ENCODE data around the gene NAA40.
"Not testable (repeated sequence)": the region's sequence is repeated elsewhere in the genome, so short reads cannot be mapped to it uniquely, and the experiment has no call there.

NAA40 gene

DNA sequence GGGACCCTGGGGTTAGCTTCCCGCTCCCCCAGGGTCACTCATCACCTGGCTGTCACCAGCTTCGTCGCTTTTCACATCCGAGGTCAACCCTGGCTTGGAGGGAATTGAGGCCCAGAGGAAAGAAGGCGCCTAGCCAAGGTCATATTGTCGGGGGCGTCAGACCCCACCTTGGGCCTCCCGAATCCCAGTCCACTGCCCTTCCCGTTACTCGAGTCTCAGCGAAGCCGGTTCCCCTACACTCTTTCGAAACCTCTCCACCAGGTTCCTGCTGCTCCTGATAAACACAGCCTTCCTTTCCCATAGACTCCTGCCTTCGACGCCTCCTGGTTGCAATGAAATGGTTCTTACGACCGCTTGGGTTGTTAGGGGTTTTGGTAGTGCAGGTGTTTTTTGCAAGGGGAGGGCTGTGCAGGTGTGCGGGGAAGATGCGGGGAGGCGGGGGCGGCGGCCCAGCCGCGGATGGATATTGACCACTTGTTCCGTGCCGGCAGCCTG lies 642 bp downstream of the NAA40 start:
- no peak for DNase-seq (ENCODE audit: low read depth)

DNA sequence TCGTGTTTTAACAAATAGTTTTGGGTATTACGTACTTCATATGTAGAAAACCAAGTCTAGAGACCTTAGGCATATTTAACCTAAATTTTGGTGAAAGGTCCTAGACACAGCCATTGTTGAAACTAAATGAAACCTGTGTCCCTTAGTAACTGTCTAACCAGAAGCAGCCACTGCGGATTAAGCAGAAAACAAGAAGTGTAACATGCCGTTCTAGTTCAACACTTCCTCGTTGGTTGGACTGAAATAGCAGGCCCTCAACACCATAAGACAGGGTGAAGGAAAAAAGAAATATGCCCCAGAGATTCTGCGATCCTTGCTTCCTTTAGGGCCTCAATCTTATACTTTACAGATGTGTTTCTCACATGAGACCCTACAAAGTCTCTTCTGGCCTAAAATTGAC lies 2.0 kb downstream of the NAA40 start:
- DNase-seq (ENCODE audit: low read depth) = no peak

DNA sequence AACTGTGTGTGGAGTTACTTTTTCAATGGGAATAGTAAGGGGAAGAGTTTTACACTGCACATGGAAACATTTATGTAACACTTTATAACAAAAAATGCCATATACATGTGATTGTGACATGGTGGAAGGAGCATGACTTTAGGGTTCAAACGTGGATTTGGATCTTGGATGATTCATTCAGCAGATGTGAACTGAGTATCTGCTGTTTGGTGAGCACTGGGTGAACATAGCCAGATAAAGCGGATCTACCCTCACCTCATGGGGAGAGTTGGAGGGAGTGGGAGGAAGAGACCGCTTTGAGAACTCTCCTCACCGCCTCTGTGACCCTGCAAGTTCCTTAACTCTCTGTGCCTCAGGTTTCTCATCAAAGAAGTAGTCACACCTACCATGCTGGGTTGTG lies 3.1 kb downstream of the NAA40 start:
- no peak for DNase-seq (ENCODE audit: low read depth)

- DNase-seq (ENCODE audit: low read depth) = no peak
Observed at GRCh38 chr11:63942803-63943202, 4.0 kb downstream of the NAA40 start.

DNA sequence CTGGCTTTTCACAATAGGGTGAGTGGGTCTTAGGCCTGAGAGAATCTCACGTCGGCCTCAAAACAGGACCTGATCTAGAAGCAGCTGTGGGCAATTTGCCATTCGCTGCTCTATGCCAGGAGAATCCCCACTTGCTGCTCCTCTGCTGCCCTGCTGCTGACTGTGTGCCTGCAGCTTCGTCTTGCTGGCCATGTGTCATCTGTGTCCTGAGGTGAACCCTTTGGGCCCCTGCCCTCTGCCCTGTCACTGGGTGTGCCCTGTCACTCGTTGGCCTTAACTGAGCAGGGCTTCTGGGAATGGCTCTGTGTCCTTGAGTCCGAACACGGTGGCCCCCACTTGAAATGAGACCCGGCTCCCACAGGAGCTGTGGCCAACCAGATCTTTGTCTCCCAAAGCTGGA lies 6.2 kb downstream of the NAA40 start:
- DNase-seq (ENCODE audit: low read depth) = no peak

DNA sequence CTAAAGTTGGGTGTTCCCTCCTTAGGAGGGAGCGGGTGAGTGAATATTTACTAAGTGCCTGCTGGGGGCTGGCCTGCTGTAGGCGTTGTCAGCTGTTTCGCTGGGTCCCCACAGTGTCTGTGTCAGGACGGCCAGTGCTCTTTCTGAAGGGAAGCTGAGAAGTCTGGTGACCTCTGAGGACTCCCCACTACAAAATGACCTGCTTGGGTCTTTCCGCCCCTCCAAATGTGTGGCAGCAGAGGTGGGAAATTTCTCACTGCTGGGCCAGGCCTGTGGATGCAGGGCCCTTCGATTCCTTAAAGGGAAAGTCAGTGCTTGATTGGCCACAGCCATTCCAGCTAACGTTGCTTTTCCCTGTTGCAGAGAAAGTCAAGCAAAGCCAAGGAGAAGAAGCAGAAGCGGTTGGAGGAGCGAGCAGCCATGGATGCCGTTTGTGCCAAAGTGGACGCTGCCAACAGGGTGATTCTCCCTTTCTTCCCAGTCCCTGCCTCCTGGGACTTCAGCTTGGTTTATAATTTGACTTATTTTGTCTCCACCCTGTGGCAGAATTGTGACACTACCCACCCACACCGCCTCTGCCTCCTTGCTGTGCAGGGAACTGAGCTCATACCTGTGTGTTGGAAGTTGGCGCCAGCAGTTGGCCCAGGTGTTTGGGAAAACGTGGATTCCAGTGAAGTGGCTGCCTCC lies 6.8 kb downstream of the NAA40 start:
- DNase-seq (ENCODE audit: low read depth) = no peak

- no peak for DNase-seq (ENCODE audit: low read depth)
Observed at GRCh38 chr11:63951779-63952536, 13.2 kb downstream of the NAA40 start.

- DNase-seq (ENCODE audit: low read depth) = no peak
Observed at GRCh38 chr11:63952570-63952969, 13.8 kb downstream of the NAA40 start.

DNA sequence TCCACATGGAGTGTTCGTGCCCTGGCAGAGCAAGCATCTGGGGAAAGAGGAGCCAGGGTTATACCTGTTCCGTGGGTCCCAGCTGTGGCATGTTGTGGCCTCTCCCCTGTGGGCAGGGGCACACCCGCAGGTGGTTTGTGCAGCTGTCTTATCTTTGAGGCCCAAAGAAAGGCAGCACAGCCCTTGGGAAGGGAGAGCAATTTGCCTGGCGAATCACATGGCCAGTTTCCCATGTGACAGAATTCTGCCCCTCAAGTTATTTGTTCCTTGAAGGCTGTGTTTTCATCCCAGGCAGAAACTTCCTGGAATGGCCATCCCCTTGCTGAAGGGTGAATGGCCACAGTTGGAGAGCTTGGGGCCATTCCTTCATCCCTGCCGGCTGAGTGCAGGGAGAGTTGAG lies 19.2 kb downstream of the NAA40 start:
- no peak for DNase-seq (ENCODE audit: low read depth)

DNA sequence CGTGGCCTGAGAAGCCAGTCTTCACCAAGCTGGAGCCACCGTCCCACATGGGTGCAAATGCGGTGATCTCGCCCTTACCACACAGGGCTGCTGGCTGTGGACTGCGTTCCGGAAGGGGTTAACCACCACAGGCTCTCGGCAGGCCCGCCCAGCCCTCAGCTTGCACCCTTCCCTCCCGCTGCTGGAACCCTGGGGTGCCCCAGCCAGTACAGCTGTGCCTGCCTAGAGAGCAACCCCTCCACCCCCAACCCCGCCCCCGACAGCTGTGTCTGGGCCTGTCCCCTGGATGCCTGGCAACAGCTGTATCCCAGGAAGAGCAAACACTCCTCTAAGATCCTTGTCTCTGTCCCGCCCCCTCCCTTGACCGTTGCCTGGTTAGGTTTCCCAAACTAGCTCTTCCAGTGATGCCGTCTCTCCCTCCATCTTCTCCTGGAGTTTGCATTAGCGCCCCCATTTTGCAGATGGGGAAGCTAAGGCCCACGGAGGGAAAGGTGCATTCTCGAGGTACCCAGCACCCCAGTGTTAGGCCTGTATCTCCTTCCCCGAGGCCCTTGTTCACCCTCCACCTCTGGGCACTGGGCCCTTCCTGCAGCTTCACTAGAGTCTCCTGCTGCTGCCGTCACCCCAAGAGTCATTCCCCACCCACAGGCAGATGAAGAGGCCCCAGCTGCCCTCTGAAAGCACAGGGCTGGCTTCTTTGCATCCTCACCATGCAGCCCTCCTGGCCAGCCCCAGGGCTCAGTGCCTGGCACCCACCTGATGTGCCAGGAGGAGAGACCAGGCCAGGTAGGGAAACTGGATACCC lies 23.0 kb downstream of the NAA40 start:
- no peak for DNase-seq (ENCODE audit: low read depth)

GRCh38 chr11:63963895-63964294 lies 25.1 kb downstream of the NAA40 start:
- not testable (repeated sequence) for DNase-seq (ENCODE audit: low read depth)

- no peak for DNase-seq (ENCODE audit: low read depth)
Observed at GRCh38 chr11:63966444-63966843, 27.6 kb downstream of the NAA40 start.

GRCh38 chr11:63969461-63969860 lies 30.7 kb downstream of the NAA40 start:
- DNase-seq (ENCODE audit: low read depth) = no peak

- no peak for DNase-seq (ENCODE audit: low read depth)
Observed at GRCh38 chr11:63970902-63971301, 32.1 kb downstream of the NAA40 start.

DNA sequence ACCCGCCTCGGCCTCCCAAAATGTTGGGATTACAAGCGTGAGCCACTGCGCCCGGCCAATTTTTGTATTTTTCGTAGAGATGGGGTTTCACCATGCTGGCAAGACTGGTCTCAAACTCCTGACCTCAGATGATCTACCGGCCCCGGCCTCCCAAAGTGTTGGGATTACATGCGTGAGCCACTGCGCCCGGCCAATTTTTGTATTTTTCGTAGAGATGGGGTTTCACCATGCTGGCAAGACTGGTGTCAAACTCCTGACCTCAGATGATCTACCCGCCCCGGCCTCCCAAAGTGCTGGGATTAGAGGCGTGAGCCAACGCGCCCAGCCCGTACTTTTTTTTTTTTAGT lies 35.1 kb downstream of the NAA40 start:
- DNase-seq (ENCODE audit: low read depth) = not testable (repeated sequence)

DNA sequence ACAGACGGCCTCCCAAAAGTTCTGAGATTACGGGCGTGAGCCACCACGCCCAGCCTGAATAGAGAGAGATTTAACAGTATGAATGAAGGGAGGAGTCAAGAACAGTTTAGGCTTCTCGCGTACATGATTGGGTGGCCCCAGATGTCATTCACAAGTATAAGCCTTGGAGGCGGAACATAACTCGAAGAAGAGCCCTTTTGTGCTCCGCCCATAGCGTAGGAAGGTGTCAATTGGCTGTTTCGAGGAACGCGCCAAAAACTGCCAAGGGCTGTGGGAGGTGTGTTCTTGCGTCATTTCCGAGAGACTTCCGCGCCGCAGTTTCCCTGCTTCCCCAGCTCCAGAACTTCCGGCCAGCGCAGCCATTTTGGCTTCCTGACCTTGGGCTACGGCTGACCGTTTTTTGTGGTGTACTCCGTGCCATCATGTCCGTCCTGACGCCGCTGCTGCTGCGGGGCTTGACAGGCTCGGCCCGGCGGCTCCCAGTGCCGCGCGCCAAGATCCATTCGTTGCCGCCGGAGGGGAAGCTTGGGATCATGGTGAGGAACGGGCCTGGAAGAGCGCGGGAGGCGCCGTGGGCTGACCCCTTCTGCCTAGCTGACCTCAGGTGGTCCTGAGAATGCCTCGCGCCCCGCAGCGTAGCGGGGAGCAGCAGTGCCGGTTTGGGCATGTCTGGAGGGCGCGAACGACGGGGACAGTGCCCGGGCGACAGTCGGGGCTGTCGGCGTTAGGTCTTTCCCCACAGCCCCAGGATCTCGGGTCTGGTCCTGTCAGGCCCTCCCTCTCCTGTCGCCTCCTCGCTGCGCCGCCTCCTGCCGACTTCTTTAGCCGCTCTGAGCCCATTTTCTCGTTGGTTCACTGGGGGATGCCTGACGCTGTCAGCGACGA lies 35.7 kb downstream of the NAA40 start, which contains the start of gene COX8A:
COX8A (plus strand) TSS at position 362 of the 885 bp plus-strand sequence; CDS start at position 423, 61 bp downstream.
- DNase-seq (ENCODE audit: low read depth) = peak; percentile 89

DNA sequence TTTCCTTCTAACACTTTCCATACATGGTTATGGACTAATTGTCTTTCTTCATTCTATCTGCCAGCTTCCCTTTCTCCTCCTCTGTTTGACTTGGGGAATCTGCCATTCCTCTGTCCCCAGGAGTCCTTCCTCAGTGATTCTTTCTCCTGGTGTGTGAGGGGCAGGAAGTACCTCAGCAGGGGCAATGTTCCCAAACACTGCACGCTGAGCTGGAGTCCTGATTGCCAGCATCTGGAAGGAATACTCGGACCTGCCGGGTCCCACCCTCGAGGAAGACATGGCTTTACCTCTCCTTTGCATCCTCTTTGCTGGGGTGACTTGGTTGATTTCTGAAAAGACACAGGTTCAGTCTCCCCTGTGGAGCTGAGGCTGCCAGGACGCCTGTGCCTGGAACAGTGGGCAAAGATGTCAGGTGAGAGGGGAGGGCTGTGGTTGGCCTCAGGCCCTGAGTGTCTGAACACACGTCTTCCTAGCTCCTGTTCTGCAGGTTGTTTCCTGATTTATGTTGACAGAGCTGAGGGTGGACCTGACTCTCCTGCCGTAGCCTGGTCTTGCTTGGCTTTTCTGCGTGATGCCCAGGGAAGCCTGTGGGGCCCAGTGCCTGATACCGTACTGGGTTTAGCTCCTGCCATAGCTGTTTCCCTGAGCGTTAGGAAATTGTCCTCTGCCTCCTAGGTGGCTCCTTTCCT lies 39.9 kb downstream of the NAA40 start:
- no peak for DNase-seq (ENCODE audit: low read depth)

DNA sequence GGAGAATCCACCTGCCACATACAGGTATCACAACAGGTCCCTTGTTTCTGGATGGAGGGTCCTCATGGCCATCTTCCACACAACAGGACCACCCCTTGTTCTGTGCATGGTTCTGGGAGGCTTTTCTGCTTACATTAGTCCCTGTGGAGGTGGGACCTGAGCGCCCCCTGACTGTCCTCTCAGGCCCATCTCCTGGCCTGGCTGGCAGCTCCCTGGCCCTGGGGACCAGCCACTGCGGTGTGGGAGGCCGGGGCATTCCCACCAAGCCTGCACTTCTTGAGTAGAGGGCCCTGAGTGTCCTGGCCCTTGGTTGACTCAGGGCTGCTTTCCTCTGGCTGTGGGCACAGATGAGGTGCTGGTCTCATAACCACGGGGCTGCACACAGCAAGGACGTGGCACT lies 40.6 kb downstream of the NAA40 start:
- no peak for DNase-seq (ENCODE audit: low read depth)

GRCh38 chr11:63985812-63986155 lies 47.0 kb downstream of the NAA40 start:
- peak; percentile 49 for DNase-seq (ENCODE audit: low read depth)

- peak; percentile 86 for DNase-seq (ENCODE audit: low read depth)
Observed at GRCh38 chr11:63986156-63986931, 47.5 kb downstream of the NAA40 start, which contains the start of gene OTUB1. Gene OTUB1 (plus strand): TSS chr11:63986438. CDS start chr11:63986457, 19 bp downstream.
